ENCODE data around the gene RAPGEFL1.
"Not testable (repeated sequence)": the region's sequence is repeated elsewhere in the genome, so short reads cannot be mapped to it uniquely, and the experiment has no call there.

The RAPGEFL1 gene

DNA sequence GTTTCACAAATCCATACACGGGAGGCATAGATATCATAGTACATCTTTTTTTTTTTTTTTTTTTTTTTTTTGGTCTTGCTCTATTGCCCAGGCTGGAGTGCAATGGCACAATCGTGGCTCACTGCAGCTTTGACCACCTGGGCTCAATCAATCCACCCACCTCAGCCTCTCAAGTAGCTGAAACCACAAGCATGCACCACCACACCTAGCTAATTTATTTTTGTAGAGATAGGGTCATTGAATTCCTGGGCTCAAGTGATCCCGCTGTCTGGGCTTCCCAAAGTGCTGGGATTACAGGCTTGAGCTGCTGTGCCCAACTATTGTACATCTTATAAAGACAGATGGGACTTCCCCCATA lies 3.5 kb upstream of the RAPGEFL1 start:
- no peak for DNase-seq (ENCODE audit: low spot score)

DNA sequence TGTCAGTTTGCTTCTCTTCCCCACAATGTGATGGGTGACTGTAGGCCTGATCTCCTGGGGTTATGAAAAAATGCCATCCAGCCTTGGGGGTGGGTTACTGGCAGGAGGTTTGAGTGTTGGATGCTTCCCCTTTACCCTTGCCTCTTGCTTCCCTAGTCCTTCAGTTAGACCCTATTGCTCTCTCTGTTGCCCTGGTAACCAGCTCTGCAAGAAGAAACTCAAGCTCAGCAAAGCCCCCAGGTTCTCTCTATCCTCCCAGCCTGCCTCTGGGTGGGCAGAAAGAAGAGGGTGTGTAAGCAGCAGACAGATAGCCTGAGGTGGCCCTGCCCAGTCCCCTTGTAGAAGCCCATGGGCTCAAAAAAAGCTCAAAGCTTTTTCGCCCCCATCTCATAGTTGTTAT lies 2.8 kb upstream of the RAPGEFL1 start:
- no peak for DNase-seq (ENCODE audit: low spot score)

DNA sequence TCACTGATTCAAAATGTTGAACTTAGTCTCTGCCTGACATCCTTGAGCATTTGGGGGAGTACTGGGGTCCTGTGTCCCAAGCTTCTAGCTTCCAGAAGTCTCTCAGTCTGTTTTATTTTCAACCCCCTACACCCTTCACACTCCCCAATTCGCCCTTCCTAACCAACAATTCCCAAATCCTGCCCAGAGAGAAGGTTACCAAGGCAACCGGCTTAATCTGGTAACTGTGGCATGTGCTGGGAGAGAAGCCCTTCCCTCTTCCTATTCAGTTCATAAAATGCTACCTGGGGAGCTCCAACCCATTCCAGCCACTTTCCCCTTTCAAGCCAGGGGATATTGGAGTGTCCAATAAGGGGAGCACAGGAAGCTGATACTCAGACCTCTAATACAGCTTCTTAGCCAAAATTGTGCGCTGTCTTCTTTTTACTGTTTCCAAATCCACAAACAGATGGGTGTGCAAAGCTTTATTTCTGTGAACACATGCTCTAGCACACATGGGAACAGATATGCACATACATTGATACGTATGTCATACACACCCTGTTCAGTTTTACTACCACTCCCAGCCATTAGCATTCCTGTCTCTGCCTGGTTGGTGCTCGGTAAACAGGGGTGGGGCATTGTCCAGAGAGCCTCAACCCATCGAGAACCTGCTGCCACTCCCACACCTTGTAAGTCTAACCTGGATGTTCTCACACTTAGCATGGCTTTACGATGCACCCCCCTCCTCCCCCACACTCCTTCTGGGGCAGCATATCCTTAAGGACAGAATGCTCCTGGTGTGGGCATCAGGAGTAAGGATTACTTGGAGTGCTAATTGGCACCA lies 1.1 kb upstream of the RAPGEFL1 start:
- DNase-seq (ENCODE audit: low spot score), result no peak

DNA sequence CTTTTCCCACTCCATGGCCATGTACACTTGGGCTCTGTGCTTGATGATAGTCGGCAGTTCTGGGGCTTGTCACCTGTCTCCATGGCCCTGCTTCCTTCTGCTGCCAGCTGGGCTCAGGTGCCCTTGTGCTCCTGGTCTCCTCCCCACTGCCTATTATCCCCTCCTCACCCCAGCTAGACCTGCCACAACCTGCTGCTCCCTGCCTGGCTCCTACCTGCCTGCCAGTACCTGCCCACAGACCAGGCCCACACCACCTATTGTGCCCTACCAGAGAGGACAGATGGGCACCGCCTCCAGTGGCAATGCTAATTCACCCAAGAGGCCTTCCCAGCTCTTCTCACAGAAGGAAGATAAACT lies 538 bp upstream of the RAPGEFL1 start:
- DNase-seq (ENCODE audit: low spot score), result no peak

DNA sequence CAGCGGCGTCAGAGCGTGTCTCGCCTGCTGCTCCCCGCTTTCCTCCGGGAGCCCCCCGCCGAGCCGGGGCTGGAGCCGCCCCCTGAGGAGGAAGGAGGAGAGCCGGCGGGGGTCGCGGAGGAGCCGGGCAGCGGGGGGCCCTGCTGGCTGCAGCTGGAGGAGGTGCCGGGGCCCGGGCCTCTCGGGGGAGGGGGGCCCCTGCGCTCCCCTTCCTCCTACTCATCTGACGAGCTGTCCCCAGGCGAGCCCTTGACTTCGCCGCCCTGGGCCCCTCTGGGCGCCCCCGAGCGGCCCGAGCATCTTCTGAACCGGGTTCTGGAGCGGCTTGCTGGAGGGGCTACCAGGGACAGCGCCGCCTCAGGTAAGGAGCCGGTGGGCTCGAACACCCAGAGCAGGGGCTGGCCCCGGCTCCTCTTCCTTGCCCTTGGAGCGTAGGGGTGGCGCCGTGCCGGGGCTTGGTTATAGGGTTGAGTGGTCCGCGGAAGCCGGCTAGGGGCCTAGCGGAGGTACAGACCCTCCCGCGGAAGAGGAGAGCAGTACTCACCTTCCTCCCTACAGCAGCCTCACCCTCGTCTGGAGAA lies 841 bp downstream of the RAPGEFL1 start:
- no peak for DNase-seq (ENCODE audit: low spot score)

DNA sequence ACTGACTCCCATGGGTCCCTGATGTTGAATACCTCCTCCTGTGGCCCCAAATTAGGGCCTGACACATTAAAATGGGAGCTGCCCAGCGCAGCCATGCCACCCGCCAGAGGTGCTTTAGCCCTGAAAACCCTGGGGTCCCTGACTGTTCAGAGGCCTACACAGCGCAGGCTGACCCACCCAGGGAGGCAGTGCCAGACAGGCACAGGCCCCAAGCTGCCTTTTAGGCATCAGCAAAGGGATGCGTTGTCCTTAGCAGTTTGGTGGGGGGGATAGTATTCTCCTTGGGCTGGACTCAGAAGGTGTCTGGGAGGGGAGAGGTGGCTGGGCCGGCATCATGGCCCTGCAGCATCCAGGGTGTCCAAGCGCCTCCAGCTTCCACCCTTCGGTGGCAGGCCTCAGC lies 1.4 kb downstream of the RAPGEFL1 start:
- DNase-seq (ENCODE audit: low spot score), result no peak

DNA sequence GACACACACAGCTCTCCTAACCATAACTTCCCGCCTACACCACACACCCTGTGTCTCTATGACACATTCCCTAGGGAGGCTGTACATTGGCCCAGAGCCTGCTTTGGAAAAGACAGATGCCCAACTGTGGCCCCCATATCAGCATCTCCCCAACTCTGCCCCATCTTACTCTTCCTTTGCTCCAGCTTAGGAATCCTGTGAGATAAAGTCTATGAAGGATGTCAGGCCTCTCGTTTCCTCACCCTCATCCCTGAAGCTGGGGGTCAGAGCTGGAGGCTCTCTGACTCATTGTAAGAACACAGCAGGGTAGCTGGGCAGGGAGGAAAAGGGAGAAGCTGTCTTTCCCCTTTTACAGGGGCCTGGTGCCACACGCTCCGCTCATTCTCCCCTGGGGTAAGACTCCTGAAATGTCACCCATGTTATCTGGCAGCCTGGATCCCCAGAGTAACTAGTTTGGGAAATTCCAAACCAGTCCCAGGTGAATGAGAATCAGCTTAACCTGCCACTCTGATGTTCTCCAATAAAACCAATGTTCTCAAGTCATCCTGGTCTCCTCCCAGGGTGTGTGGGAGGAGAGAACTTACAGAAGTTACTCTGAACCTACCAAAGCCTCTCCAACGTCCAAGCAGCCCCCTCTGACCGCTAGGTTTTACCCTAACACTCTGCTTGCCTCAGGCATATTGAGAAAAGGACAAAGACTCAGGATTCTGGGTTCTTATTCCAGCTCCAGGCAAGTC lies 2.8 kb downstream of the RAPGEFL1 start:
- peak; percentile 55 for DNase-seq (ENCODE audit: low spot score)

DNA sequence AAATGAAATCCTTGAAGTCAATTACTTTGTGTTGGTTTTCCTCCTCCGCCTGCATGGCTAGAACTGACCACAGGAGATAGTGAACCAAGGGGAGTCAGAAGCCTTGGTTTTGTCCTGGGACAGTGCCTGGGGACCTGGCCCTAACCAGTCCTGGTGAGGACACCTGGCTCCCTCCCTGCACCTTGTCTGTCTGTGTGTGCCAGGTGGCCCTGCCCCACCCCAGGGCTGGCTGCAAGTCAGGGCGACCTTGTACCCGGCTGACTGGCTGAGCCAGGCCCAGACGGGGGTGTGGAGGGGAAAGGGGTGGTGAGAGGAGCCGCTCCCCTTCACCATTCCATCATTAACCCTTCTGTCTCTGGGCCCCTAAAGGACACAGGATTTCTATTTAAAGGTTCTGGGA lies 3.4 kb downstream of the RAPGEFL1 start:
- DNase-seq (ENCODE audit: low spot score), result no peak

DNA sequence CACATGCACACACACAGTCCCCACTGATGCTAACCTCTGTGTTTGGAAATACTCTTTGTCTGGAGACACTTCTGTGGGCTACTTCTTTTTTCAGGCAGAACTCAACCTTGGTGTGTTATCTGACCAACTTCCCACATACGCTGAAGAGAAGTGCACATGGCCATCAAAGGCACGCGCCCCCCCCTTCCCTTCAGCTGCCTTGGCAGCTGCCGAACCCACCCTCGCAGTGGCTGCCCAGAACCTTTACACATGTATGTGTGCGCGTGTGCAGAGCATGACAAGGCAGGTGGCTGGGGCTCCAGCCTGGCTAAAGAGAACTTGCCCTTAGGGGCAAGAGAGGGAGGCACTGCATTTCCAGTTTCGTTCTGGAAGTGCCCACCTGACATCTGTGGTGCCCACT lies 3.9 kb downstream of the RAPGEFL1 start:
- DNase-seq (ENCODE audit: low spot score), result no peak

DNA sequence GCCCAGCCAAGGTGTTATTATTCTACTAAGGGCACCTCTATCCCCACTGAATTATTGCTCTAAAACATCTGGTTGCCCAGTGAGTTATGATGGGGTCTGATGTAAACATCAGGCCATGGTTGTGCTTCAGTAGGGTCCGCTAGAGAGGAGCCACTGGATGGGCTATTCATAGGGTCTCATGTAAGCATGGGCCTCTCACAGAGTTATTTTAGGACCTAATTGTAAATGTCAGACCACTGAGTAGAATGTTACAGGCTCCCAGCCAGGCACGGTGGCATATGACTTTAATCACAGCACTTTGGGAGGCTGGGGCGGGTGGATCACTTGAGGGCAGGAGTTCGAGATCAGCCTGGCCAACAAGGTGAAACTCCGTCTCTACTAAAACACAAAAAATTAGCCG lies 5.3 kb downstream of the RAPGEFL1 start:
- no peak for DNase-seq (ENCODE audit: low spot score)

DNA sequence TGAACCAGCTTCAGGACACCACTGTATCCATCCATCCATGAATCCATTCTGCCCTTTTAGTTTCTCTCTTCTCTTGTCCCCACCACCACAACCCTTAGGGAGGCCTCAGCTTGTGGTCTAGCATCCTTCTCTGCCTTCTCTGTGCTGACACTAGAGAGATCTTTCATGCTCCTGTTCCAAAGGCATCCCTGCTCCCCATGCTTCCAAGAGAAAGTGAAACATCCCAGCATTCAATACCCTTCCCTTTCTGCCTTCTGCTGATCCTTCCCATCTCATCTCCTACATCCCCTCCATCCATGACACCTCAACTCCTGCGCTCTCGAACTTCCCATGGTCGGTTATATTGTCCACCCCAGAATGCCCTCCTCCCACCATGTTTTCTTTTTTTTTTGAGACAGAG lies 10.0 kb downstream of the RAPGEFL1 start:
- DNase-seq (ENCODE audit: low spot score), result no peak

DNA sequence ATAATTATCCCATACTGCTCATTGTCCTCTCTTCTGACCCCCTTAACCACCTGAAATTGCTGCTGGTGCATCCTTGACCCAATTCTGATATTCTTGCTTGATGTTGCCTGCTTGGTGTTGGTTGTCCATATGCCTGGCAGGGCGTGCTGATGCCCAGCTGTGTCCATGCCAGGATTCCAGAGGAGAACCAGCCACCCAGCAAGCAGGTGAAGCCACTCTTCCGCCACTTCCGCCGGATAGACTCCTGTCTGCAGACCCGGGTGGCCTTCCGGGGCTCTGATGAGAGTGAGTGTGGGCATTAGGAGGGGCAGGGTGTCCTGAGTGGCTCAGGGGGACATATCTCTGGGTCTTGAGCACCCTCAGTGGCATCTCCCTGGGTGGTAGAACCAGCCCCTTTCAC lies 11.4 kb downstream of the RAPGEFL1 start:
- no peak for DNase-seq (ENCODE audit: low spot score)

DNA sequence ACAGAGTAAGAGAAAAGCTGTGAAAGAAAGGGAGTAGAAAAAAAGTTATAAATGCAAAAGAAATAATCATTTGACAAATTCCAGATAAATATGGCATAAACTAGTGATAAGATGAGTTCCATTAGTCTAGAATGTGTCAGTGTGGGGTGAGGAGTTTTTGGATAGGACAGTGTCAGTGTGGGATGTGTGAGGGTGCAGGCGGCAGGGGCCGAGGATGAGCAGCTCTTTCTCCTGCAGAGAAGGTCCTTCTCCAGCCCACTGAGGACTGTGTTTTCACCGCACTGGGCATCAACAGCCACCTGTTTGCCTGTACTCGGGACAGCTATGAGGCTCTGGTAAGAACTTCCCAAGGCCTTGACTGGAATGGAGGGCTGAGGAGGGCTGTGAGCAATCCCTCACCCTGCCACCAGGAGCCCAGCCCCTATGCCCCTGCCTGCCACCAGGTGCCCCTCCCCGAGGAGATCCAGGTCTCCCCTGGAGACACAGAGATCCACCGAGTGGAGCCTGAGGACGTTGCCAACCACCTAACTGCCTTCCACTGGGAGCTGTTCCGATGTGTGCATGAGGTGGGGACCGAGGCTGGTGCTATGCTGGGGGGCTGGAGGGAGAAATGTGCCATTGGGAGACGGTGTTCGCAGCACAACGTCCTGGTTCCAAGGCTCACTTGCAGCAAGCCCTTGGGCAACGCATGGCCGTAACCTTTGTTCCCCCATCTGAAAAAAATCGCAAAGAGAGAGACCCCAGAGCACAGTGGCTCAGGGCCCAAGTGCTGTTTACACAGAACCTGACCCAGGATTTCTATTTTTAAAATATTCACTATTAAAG lies 13.1 kb downstream of the RAPGEFL1 start:
- DNase-seq (ENCODE audit: low spot score), result no peak

DNA sequence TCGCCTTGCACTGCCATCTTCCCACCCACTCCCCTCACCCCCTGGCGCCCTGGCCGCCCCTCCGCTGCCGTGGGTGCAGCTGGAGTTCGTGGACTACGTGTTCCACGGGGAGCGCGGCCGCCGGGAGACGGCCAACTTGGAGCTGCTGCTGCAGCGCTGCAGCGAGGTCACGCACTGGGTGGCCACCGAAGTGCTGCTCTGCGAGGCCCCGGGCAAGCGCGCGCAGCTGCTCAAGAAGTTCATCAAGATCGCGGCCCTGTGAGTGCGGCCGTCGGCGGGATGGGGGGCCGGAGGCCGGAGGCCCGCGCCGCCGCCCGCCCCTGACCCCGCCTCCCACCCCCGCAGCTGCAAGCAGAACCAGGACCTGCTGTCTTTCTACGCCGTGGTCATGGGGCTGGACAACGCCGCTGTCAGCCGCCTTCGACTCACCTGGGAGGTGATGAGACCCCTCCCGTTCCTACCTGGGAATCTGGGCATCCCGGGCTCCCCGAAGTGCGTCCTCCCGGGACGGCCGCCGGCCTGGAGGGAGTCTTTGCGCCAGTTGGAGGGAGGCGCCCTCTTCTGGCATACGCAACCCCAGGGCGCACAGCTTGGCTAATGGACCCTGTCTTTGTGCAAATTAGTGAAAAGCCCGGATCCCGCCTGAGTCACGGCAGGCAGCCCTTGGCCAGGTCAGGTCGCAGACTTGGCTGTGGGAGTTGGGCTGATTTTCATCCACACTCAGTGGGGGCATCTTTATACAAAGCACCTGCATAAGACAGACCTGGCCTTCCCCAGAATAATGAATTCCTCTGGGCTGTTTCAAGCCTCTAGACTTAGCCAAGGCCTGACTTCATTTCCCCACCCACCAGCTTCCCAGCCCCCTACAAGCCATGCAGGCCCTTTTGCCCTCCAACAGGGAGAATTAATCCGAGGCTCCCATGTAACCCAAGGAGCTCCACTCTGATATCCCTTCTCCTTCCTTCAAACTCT lies 14.3 kb downstream of the RAPGEFL1 start:
- peak; percentile 89 for DNase-seq (ENCODE audit: low spot score)

DNA sequence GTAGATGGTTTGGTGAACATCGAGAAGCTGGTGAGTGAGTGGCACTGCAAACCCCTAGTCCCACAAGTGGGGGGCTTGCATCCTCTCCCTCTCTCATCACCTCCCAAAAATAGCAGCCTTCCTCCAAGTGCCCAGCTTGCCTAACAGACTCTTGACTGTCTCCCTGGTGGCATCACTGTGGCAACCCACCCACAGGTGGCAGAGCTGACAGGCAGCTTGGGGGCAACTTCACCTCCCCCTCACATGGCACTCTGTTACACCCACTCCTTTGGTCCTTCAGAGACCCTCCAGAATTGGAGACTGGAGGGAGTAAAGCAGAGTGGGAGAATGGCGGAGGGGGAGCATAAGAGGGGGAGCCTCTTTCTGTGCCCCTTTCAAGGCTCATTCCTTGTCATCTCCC lies 15.7 kb downstream of the RAPGEFL1 start:
- no peak for DNase-seq (ENCODE audit: low spot score)

DNA sequence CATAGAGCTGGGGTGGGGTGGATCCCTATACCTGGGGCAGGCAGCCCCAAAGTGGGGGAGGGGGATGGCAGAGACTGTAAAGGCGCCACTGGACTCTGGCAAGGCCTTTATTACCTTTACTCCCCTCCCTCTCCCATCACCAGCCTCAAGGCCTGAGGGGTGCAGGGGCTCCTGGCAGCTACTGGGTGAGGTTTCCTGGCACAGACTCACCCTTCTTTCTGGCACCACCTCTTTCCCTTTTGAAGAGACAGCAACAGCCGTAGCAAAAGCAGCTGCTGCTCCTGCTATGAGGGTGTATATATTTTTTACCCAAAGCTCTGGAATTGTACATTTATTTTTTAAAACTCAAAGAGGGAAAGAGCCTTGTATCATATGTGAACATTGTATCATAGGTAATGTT lies 17.6 kb downstream of the RAPGEFL1 start:
- no peak for DNase-seq (ENCODE audit: low spot score)

DNA sequence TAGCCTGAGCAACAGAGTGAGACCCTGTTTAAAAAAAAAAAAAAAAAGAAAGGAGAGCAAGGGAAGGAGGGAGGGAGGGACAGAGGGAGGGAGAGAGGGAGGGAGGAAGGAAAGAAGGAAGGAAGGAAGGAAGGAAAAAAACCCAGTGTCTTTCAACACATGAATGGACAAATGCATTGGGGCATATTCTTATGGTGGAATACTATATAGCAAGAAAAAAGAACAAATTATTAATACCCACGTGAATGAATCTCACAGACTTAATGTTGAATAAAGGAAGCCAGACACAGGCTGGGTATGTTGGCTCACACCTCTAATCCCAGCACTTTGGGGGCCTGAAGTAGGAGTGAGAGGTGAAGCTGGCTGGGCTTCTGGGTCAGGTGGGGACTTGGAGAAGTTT lies 20.3 kb downstream of the RAPGEFL1 start:
- DNase-seq (ENCODE audit: low spot score), result no peak

DNA sequence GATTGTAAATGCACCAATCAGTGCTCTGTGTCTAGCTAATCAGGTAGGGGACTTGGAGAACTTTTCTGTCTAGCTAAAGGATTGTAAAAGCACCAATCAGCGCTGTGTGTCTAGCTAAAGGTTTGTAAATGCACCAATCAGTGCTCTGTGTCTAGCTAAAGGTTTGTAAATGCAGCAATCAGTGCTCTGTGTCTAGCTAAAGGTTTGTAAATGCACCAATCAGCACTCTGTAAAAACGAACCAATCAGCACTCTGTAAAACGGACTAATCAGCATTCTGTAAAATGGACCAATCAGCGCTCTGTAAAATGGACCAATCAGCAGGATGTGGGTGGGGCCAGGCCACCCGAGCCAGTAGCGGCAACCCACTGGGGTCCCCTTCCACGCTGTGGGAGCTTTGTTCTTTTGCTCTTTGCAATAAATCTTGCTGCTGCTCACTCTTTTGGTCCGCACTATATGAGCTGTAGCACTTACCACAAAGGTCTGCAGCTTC lies 20.7 kb downstream of the RAPGEFL1 start:
- DNase-seq (ENCODE audit: low spot score), result not testable (repeated sequence)

DNA sequence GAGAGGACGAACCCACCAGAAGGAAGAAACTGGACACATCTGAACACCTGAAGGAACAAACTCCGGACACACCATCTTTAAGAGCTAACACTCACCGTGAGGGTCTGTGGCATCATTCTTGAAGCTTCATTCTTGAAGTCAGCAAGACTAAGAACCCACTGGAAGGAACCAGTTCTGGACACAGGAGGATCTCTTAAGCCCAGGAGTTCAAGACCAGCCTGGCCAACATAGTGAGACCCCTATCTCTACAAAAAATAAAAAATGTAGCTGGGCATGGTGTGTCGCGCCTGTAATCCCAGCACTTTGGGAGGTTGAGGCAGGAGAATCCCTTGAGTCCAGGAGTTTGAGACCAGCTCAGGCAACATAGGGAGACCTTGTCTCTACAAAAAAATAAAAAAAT lies 21.3 kb downstream of the RAPGEFL1 start:
- no peak for DNase-seq (ENCODE audit: low spot score)

DNA sequence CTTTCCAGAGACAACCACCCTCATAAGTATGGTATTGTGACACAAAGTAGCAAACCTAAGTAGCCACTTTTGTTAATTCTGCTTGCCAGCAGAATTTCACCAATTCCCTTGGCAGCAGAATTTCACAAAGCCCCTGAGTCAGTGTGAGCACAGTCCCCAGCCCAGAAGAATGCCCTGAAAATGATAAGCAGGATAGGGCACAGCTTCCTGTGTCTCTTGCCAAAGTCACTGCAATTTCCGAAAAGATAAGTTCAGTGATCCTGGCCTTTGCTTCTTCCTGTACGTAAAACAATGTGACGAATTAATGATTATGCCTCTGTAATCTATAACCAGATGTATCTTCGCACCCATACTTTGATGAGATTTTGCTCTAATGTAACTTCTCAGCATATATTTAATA lies 25.9 kb downstream of the RAPGEFL1 start:
- no peak for DNase-seq (ENCODE audit: low spot score)

DNA sequence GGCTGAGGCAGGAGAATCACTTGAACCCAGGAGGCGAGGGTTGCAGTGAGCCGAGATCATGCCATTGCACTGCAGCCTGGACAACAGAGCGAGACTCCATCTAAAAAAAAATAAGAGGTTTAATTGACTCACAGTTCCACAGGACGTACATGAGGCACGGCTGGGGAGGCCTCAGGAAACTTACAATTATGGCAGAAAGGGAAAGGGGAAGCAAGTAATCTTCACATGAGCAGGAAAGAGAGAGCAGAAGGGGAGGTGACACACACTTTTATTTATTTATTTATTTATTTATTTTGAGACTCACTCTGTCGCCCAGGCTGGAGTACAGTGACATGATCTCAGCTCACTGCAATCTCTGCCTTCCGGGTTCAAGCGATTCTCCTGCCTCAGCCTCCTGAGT lies 28.9 kb downstream of the RAPGEFL1 start:
- not testable (repeated sequence) for DNase-seq (ENCODE audit: low spot score)

Measured in AG08395 (cell line).